ENCODE data around the gene AK4.

DNA sequence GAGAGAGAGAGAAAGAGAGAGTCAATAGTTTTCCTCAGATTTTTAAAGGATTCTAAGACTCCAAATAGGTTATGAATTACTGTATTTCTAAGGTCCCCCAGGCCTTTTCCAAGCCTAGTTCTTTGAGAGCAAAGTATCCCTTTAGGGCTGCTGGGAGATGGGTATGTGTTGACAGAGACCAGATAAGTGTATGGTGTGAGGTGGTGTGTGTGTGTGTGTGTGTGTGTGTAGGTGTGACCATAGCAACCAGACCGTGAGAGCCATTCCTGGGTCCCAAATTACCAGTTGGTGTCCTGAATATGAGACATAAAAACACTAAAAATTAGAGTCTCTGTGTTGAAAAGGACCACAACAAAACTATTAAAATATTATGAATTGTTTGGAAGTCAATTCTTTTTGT lies 119.7 kb downstream of the AK4 start:
- TF ChIP-seq CTCF (IDR thresholded peaks at IDR 0.05) (no peak), EP300 (IDR thresholded peaks at IDR 0.05) (no peak), POLR2A (IDR thresholded peaks at IDR 0.05) (no peak)

Measured in ovary (tissue), 3 donors.